T47D (cell line): ENCODE measurements around the gene RPP38.

Experiments
- DNase-seq, 2 experiments: peaks; one replicate each; pipeline versions ENCODE4 v3.0.0 to v3.0.0-alpha.2; 2011 to 2012; ENCODE audit warnings: low read depth in 1 of 2, low spot score in 1 of 2
- JUND ChIP-seq: IDR thresholded peaks from 2 replicates; pipeline ENCODE4 v1.6.1; 2012; ENCODE audit warnings: low read depth
- in situ Hi-C: cut with HindIII; loops from 2 replicates; pipeline ENCODE4 v1.10.0; 2016; ENCODE audit warnings: low sequenced_read_pairs, low pct_unique_long_range_greater_than_20kb

The RPP38 gene

GRCh38 chr10:15144788-15145187 lies 47.6 kb downstream of the RPP38 start:
- no peak for TF ChIP-seq JUND
- no peak for DNase-seq
- in situ Hi-C loops, result no loop called here

- no peak for TF ChIP-seq JUND
- in situ Hi-C loops, result no loop called here
Observed at GRCh38 chr10:15146366-15146765, 49.2 kb downstream of the RPP38 start.

GRCh38 chr10:15147594-15148392 lies 50.6 kb downstream of the RPP38 start:
- no peak for TF ChIP-seq JUND
- no peak for DNase-seq
- in situ Hi-C loops, result no loop called here

More at GRCh38 chr10:15146366-15146765, 49.2 kb downstream of the RPP38 start:
- DNase-seq, result peak in 1 of 2 experiments; percentile 25

- in situ Hi-C loops, result no loop called here
- no peak for TF ChIP-seq JUND
Observed at GRCh38 chr10:15149042-15149771, 52.1 kb downstream of the RPP38 start.

DNA sequence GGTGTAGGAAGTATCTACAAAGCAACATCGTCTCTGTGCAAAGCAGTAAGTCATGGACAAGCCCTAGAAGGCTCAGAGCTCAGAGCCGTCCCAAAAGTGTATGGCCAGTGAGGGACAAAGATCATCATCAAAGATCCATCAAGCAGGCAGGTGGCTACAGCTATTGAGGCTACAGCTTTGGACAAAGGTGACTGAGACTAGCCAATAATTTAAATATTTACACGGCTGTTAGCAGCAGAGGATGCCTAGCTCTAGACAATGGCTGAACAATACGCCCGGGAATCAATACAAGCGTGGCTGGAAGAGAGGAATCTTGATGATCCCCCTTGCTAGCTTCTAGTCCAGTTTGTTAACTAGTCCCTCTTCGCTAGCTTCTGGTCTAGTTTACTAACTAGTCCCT lies 53.4 kb downstream of the RPP38 start:
- DNase-seq, result no peak
- no peak for TF ChIP-seq JUND
- in situ Hi-C loops, result no loop called here

More at GRCh38 chr10:15149042-15149771, 52.1 kb downstream of the RPP38 start:
- DNase-seq, result no peak

DNA sequence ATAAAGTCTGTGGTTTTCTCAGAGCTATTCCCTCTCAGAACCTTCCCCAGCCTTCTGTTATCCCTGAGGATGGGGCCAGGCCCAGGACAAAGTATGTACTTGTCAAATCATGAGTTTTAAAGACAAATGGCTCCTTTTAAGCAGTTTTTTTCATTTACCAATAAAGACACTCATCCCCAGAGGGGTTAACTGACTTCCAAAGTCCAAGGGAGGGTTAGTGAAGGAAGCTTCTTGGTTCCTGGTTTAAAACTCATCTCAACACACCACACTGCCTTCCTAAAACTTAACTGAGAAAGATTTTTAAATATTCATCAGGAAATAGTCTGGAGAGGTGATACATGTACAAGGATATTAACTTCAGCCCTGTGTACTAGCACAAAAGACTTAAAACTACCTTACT lies 55.4 kb downstream of the RPP38 start:
- in situ Hi-C loops, result no loop called here
- no peak for DNase-seq
- TF ChIP-seq JUND, result no peak
